GM12873 (cell line): Measurements from ENCODE around the gene ME1.

Source experiments
- TF ChIP-seq, protein P1 (sequence below): IDR thresholded peaks from 2 replicates; pipeline ENCODE4 v1.5.1; 2012; ENCODE audit warnings: low read depth, mild to moderate bottlenecking, moderate library complexity, low read length, control low read depth; ENCODE audit not compliant: insufficient read depth; ENCODE audit errors: missing control alignments

The ME1 gene

DNA sequence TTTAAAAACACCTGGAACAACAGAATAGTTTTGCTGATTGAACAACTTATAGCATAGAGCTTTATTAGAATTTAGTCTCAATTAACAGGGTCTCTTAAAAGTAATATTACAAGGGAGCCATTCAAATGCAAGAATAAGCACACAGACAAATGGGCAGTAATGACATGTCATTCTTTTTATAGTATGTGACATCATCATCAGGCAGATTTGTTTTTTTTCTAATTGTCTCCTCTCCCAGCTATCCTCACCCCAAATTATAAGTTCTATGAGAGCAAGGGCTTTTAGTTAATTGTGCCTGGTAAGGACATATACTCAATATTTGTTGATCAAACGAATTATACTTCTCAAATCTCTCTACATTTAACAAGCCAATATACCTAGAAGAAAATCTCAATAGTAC lies 248.7 kb downstream of the ME1 start:
- TF ChIP-seq, protein P1, sequence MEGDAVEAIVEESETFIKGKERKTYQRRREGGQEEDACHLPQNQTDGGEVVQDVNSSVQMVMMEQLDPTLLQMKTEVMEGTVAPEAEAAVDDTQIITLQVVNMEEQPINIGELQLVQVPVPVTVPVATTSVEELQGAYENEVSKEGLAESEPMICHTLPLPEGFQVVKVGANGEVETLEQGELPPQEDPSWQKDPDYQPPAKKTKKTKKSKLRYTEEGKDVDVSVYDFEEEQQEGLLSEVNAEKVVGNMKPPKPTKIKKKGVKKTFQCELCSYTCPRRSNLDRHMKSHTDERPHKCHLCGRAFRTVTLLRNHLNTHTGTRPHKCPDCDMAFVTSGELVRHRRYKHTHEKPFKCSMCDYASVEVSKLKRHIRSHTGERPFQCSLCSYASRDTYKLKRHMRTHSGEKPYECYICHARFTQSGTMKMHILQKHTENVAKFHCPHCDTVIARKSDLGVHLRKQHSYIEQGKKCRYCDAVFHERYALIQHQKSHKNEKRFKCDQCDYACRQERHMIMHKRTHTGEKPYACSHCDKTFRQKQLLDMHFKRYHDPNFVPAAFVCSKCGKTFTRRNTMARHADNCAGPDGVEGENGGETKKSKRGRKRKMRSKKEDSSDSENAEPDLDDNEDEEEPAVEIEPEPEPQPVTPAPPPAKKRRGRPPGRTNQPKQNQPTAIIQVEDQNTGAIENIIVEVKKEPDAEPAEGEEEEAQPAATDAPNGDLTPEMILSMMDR = no peak

DNA sequence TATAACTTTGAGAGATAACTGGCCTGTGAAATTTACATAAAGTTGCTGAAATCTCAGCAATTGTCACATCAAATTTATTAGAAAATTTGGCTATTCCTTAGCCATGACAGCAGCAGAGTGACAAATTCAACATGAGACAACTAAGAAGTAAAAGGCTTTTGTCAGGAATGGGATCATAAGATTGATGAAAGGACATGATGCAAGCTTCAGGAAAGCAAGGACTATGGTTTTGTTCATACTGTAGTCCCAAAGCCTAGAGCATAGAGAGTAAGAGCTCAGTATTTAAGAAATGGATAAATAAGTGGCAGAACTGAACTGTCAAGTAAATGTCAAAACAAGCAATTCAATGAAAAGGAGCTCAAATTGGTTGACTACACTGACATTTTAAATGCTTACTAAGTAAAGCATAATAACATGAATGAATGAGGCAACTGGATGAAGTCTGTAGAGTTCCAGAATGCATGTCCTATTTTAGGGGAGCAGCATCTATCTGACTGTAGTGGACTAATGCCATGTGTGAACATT lies 250.4 kb downstream of the ME1 start:
- TF ChIP-seq, protein P1 = no peak

DNA sequence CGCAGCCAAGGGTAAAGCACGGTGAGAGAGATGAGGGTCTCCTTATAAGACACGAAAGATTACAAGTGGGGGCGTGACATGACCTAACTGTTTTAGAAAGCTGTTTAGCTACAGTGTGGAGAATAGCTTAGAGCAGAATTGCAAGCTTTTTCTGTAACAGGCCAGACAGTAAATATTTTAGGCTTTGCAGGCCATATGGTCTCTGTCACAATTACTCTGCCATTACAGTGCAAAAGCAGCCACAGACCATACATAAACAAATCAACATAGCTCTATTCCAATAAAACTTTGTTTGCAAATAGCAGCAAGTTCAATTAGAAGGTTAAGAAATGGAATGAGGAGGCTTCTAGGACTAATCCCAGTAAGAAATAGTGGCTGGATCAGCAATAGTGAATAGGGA lies 254.6 kb downstream of the ME1 start:
- TF ChIP-seq, protein P1 = no peak

DNA sequence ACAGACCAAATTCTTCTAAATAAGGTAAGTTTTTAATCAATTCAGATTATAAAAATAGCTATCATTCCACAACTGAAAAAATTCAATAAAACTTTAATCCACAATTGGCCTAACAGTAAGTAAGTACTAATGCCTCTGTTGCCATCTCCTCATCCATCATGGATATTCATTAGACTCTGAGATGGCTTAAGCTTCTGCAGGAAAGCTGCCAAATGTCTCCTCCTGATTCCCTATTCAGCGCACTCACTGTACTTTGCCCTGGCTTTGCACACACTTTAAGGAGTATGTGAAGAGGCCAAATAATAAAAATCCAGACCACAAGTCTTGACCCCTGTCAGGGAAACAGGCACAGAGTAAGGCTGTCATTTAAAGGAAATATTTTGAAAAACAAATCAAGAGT lies 261.3 kb downstream of the ME1 start:
- TF ChIP-seq, protein P1 = no peak

DNA sequence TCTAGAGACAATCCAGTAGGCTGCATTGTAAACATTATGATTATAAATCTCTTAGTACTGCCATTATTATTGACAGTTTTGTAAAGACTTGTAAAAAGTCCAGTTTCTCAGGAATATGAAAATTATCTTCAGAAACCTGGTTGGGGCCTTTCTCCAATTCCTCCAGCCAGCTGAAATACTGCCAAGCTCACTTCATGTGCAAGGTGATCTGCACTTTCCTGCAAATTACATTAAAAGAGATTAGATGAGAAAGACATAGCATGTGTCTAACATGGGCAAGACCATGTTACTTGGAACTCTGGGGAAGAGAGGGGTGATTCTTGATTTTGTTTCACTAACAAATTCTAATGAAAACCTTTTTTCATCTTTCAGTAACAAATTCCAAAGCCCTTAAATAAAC lies 261.7 kb downstream of the ME1 start:
- TF ChIP-seq, protein P1 = no peak

DNA sequence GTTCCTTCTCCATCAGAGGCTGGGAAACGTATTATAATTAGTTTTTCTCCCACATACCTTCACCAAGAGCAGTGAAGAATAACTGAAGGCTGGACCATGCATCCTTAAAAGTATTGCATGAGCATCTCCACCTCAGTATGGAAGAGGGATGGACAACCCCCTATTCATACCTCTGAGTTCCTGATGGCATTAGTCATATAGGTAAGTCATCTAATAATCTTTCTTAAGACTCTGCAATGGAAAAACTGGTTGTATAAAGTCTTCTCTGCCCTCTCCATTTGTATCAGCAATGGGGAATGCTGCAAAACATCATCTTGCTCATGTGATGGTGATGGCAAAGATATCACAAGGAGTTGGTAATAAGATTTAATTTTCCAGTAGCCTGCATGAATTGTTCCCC lies 262.3 kb downstream of the ME1 start:
- TF ChIP-seq, protein P1 = no peak

DNA sequence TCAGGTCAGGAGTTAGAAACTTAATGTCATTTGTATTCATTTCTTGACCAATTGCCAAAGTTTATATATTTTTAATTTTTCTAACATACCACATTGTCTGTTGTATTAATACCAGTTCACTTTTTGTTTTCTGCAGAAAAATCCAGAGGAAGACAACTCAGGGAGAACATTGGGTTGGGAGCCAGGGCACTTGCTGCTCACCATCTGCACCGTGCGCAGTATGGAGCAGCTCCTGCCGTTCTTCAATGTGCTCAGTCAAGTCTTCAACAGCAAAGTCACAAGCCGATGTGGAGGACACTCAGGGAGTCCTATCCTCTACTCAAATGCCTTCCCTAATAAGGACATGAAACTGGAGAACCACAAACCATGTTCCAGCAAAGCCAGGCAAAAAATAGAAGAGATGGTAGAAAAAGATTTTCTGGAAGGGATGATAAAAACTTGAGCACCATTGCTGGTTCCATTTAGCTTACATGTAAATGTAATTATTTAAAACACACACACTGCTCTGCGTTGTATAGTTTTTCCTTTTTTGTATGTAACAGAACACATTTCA lies 263.0 kb downstream of the ME1 start:
- TF ChIP-seq, protein P1 = no peak
